HepG2 (cell line): ENCODE measurements around the gene GDAP1L1. TPM values are rescaled to one million over a fixed set of nuclear protein-coding genes. Genes with fewer than 3 reads are reported as not detected.

Experiments used
- ATF7-NPFF ChIP-seq: sonication (generic); formaldehyde crosslinking; IDR thresholded peaks from 2 replicates; pipeline ENCODE4 v1.8.1; 2023; ENCODE audit warnings: mild to moderate bottlenecking, low read depth, missing genetic modification reagents, moderate library complexity
- CREM ChIP-seq, 2 experiments: sonication (generic) in 1 of 2; formaldehyde crosslinking in 1 of 2; IDR thresholded peaks; 2 replicates each; pipeline versions ENCODE4 v1.4.0 to v1.6.1; 2016 to 2020; ENCODE audit warnings: antibody characterized with exemption in 1 of 2, mild to moderate bottlenecking in 1 of 2, missing genetic modification reagents in 1 of 2
- ELF4 ChIP-seq: sonication (generic); formaldehyde crosslinking; IDR thresholded peaks from 2 replicates; pipeline ENCODE4 v1.5.0; 2020; ENCODE audit warnings: missing genetic modification reagents, mild to moderate bottlenecking, moderate library complexity, borderline replicate concordance
- HCFC1 ChIP-seq: fragments of 150-350 bp; IDR thresholded peaks from 2 replicates; pipeline ENCODE4 v1.6.1; 2014; ENCODE audit warnings: low read depth, low read length
- HIC2 ChIP-seq: sonication (generic); formaldehyde crosslinking; IDR thresholded peaks from 2 replicates; pipeline ENCODE4 v1.9.0; 2022; ENCODE audit warnings: low read depth, missing genetic modification reagents
- IKZF4 ChIP-seq: sonication (generic); formaldehyde crosslinking; IDR thresholded peaks from 2 replicates; pipeline ENCODE4 v1.5.1; 2020; ENCODE audit warnings: borderline replicate concordance, mild to moderate bottlenecking, low read depth, missing genetic modification reagents; ENCODE audit errors: not compliant biosample characterization
- MEIS2 ChIP-seq: sonication (generic); formaldehyde crosslinking; IDR thresholded peaks from 2 replicates; pipeline ENCODE4 v1.9.0; 2021; ENCODE audit warnings: mild to moderate bottlenecking, missing genetic modification reagents
- NR0B2 ChIP-seq: sonication (generic); formaldehyde crosslinking; IDR thresholded peaks from 2 replicates; pipeline ENCODE4 v1.4.0; 2020; ENCODE audit warnings: mild to moderate bottlenecking, missing genetic modification reagents
- NRL ChIP-seq: sonication (generic); formaldehyde crosslinking; IDR thresholded peaks from 2 replicates; pipeline ENCODE4 v1.5.0; 2020; ENCODE audit warnings: missing genetic modification reagents, mild to moderate bottlenecking, moderate library complexity, borderline replicate concordance
- SMAD1 ChIP-seq: sonication (generic); formaldehyde crosslinking; IDR thresholded peaks from 2 replicates; pipeline ENCODE4 v1.4.0; 2020; ENCODE audit warnings: missing genetic modification reagents, low read depth, mild to moderate bottlenecking, borderline replicate concordance
- SMARCE1 ChIP-seq: fragments of 450-650 bp; IDR thresholded peaks from 2 replicates; pipeline ENCODE4 v1.6.1; 2017; ENCODE audit warnings: borderline replicate concordance
- ZBTB1 ChIP-seq: sonication (generic); formaldehyde crosslinking; IDR thresholded peaks from 2 replicates; pipeline ENCODE4 v1.4.0; 2020; ENCODE audit warnings: missing genetic modification reagents, borderline replicate concordance
- ZFP36 ChIP-seq: fragments of 150-350 bp; IDR thresholded peaks from 2 replicates; pipeline ENCODE4 v1.6.1; 2018; ENCODE audit warnings: borderline replicate concordance, low read length, low read depth; ENCODE audit not compliant: partially characterized antibody
- ZMAT5 ChIP-seq: sonication (generic); formaldehyde crosslinking; IDR thresholded peaks from 2 replicates; pipeline ENCODE4 v1.5.0; 2020; ENCODE audit warnings: mild to moderate bottlenecking, low read depth, missing genetic modification reagents, borderline replicate concordance
- ZNF136 ChIP-seq: sonication (generic); formaldehyde crosslinking; IDR thresholded peaks from 2 replicates; pipeline ENCODE4 v1.8.1; 2022; ENCODE audit warnings: low read depth, mild to moderate bottlenecking, moderate library complexity, missing genetic modification reagents
- ZNF160 ChIP-seq: sonication (generic); formaldehyde crosslinking; IDR thresholded peaks from 2 replicates; pipeline ENCODE4 v1.8.0; 2022; ENCODE audit warnings: mild to moderate bottlenecking, inconsistent platforms, missing genetic modification reagents
- ZNF280B ChIP-seq: sonication (generic); formaldehyde crosslinking; IDR thresholded peaks from 2 replicates; pipeline ENCODE4 v1.5.0; 2020; ENCODE audit warnings: missing genetic modification reagents, mild to moderate bottlenecking, borderline replicate concordance
- ZNF747 ChIP-seq: sonication (generic); formaldehyde crosslinking; IDR thresholded peaks from 2 replicates; pipeline ENCODE4 v1.8.1; 2023; ENCODE audit warnings: missing genetic modification reagents, mild to moderate bottlenecking, borderline replicate concordance
- ZNF788 ChIP-seq: sonication (generic); formaldehyde crosslinking; IDR thresholded peaks from 2 replicates; pipeline ENCODE4 v1.5.0; 2020; ENCODE audit warnings: mild to moderate bottlenecking, missing genetic modification reagents, borderline replicate concordance
- ZSCAN30 ChIP-seq: sonication (generic); formaldehyde crosslinking; IDR thresholded peaks from 2 replicates; pipeline ENCODE4 v1.5.0; 2020; ENCODE audit warnings: mild to moderate bottlenecking, missing genetic modification reagents
- ZZZ3 ChIP-seq: sonication (generic); formaldehyde crosslinking; IDR thresholded peaks from 2 replicates; pipeline ENCODE4 v1.4.0; 2020; ENCODE audit warnings: missing genetic modification reagents, mild to moderate bottlenecking, borderline replicate concordance
- polyA plus RNA-seq, 8 experiments: library from polyadenylated mRNA; depleted of rRNA in 3 of 8; stranded (reverse) in 7 of 8; unstranded in 1 of 8; fragments of >200 nt; fragmentation: Illumina TruSeq in 4 of 8; extraction: Trizol in 4 of 8; gene quantifications; 2 replicates each; pipeline versions ENCODE4 v1.2.1 to v1.2.3, GENCODE V29; 2011 to 2016; ENCODE audit warnings: low read depth in 4 of 8, missing spikeins in 1 of 8, mixed read lengths in 1 of 8; ENCODE audit not compliant: insufficient read depth in 1 of 8
- total RNA-seq, 5 experiments: library from RNA; depleted of rRNA; stranded (reverse); fragments of >200 nt; fragmentation: Illumina TruSeq; extraction: Trizol; gene quantifications; 2 replicates each; pipeline ENCODE4 v1.2.3, GENCODE V29; 2016; ENCODE audit warnings: low read depth in 1 of 5
- TF ChIP-seq, protein P1 (sequence below): sonication (generic); formaldehyde crosslinking; IDR thresholded peaks from 2 replicates; pipeline ENCODE4 v1.9.0; 2021; ENCODE audit warnings: missing genetic modification reagents, borderline replicate concordance

The GDAP1L1 gene
- total and polyA plus RNA-seq, 2 of the 13 experiments (the other 11 are each of a cell fraction or from before 2014, with no cell fraction given): 0.04 TPM; not detected in 1

DNA sequence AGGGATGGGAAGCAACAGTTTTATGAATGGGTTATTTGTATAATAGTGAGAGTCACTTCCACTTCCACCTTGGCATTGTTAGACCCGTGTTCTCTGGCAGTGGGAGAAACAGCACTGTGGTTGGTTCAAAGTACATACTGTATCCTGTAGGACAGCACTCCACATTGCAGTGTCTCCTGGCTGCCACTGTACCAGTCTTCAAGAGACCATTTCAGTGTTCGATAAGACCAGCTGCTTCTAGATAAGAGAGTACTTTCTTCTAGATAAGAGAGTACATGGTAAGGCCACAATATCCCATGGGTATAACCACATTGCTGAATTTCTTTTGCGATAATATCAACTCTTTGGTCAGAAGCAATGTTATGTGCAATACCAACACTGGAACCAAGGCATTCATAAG lies 35.1 kb downstream of the GDAP1L1 start (continued):
- no peak for TF ChIP-seq ZNF280B
- TF ChIP-seq, protein P1, sequence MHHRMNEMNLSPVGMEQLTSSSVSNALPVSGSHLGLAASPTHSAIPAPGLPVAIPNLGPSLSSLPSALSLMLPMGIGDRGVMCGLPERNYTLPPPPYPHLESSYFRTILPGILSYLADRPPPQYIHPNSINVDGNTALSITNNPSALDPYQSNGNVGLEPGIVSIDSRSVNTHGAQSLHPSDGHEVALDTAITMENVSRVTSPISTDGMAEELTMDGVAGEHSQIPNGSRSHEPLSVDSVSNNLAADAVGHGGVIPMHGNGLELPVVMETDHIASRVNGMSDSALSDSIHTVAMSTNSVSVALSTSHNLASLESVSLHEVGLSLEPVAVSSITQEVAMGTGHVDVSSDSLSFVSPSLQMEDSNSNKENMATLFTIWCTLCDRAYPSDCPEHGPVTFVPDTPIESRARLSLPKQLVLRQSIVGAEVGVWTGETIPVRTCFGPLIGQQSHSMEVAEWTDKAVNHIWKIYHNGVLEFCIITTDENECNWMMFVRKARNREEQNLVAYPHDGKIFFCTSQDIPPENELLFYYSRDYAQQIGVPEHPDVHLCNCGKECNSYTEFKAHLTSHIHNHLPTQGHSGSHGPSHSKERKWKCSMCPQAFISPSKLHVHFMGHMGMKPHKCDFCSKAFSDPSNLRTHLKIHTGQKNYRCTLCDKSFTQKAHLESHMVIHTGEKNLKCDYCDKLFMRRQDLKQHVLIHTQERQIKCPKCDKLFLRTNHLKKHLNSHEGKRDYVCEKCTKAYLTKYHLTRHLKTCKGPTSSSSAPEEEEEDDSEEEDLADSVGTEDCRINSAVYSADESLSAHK (CRISPR knock-in tag): no peak
- no peak for TF ChIP-seq ZBTB1 (CRISPR knock-in tag)
- 0 out of 2 replicates have a peak, but pooled peaks have one; percentile 20 for TF ChIP-seq HIC2 (CRISPR knock-in tag)
- no peak for TF ChIP-seq ZSCAN30 (CRISPR knock-in tag)
- no peak for TF ChIP-seq ZMAT5 (CRISPR knock-in tag)
- TF ChIP-seq NRL (CRISPR knock-in tag): no peak
- no peak for TF ChIP-seq ZNF788 (CRISPR knock-in tag)
- no peak for TF ChIP-seq NR0B2 (CRISPR knock-in tag)
- TF ChIP-seq IKZF4: no peak
- no peak for TF ChIP-seq ZFP36
- TF ChIP-seq ATF7-NPFF (CRISPR knock-in tag): no peak
- TF ChIP-seq SMAD1: no peak
- no peak for TF ChIP-seq ZNF160 (CRISPR knock-in tag)
- TF ChIP-seq CREM (IDR thresholded peaks at IDR 0.05): no peak
- TF ChIP-seq CREM (CRISPR knock-in tag; IDR thresholded peaks at IDR 0.05): no peak
- TF ChIP-seq HCFC1: no peak
- no peak for TF ChIP-seq SMARCE1
- TF ChIP-seq ZZZ3: no peak
- no peak for TF ChIP-seq ZNF747 (CRISPR knock-in tag)
- TF ChIP-seq MEIS2 (CRISPR knock-in tag): no peak
- no peak for TF ChIP-seq ELF4
- no peak for TF ChIP-seq ZNF136 (CRISPR knock-in tag)
